T-cell (primary cell): Measurements from ENCODE around the gene MIOS. TPM values are rescaled to one million over a fixed set of nuclear protein-coding genes. Genes with fewer than 3 reads are reported as not detected.
"Not testable (repeated sequence)": the region's sequence is repeated elsewhere in the genome, so short reads cannot be mapped to it uniquely, and the experiment has no call there.

Source experiments
- ATAC-seq, 4 experiments: fragments of 200-7000 bp in 3 of 4; fragments of 150-1000 bp in 1 of 4; cut with Tn5 transposase; replicated peaks in 1 of 4; 1 replicate in 3 of 4; 2 replicates in 1 of 4; pipeline ENCODE4 v1.10.0; 2021; ENCODE audit warnings: moderate library complexity in 3 of 4, mild to moderate bottlenecking in 2 of 4, moderate number of reproducible peaks in 1 of 4
- CTCF ChIA-PET, 2 donors: fragments of 300-600 bp; sonication (Branson Sonifier 250); formaldehyde crosslinking; loops; one replicate each; lab custom pipeline; 2022; ENCODE audit warnings: antibody characterized with exemption in 2 of 2; lab: Charles Lee
- POLR2A ChIA-PET, 2 donors: fragments of 300-600 bp; sonication (Branson Sonifier 250); formaldehyde crosslinking; loops; one replicate each; lab custom pipeline; 2022; ENCODE audit warnings: antibody characterized with exemption in 2 of 2; lab: Charles Lee
- DNase-seq, 35 experiments: peaks; one replicate each; pipeline versions ENCODE4 v3.0.0 to v3.0.0-alpha.2; 2013 to 2023
- H3K27ac ChIP-seq: one replicate; pipeline ENCODE4 v1.5.1; 2013; ENCODE audit warnings: low read length
- H3K27me3 ChIP-seq, 2 experiments: replicated peaks in 1 of 2; 1 replicate in 1 of 2; 2 replicates in 1 of 2; pipeline versions ENCODE4 v1.6.1 to v1.7.0; 2013; ENCODE audit warnings: low read length in 1 of 2, mixed read lengths in 1 of 2; ENCODE audit not compliant: control insufficient read depth in 2 of 2, insufficient read depth in 2 of 2; ENCODE audit errors: extremely low read depth in 1 of 2
- H3K36me3 ChIP-seq, 2 donors: 1 replicate in 1 of 2; 2 replicates in 1 of 2; pipeline versions ENCODE4 v1.6.1 to v1.7.0; 2013; ENCODE audit warnings: low read length in 1 of 2; ENCODE audit not compliant: control insufficient read depth in 2 of 2, insufficient read depth in 1 of 2; ENCODE audit errors: extremely low read depth in 1 of 2
- H3K4me1 ChIP-seq, 2 experiments: 1 replicate in 1 of 2; 2 replicates in 1 of 2; pipeline versions ENCODE4 v1.6.1 to v1.7.0; 2013; ENCODE audit warnings: low read length in 2 of 2, mixed read lengths in 1 of 2; ENCODE audit not compliant: insufficient read depth in 2 of 2, control insufficient read depth in 1 of 2; ENCODE audit errors: extremely low read depth in 1 of 2
- H3K4me3 ChIP-seq, 2 donors: 1 replicate in 1 of 2; 2 replicates in 1 of 2; pipeline versions ENCODE4 v1.5.1 to v1.7.0; 2013; ENCODE audit warnings: mild to moderate bottlenecking in 2 of 2, low read length in 1 of 2, moderate library complexity in 1 of 2; ENCODE audit not compliant: control insufficient read depth in 1 of 2; ENCODE audit errors: extremely low read depth in 1 of 2
- H3K9me3 ChIP-seq: 2 replicates; pipeline ENCODE4 v1.7.0; 2013
- H3K27ac Mint-ChIP-seq, 2 donors: one replicate each; pipeline ENCODE4 v1.8.0; 2020 to 2021; ENCODE audit warnings: mild to moderate bottlenecking in 2 of 2, mixed read lengths in 2 of 2
- H3K27me3 Mint-ChIP-seq, 2 donors: one replicate each; pipeline ENCODE4 v1.8.0; 2021 to 2022; ENCODE audit warnings: mixed read lengths in 2 of 2
- H3K36me3 Mint-ChIP-seq: one replicate; pipeline ENCODE4 v1.8.0; 2021; ENCODE audit warnings: mixed read lengths
- H3K4me1 Mint-ChIP-seq, 3 donors: one replicate each; pipeline ENCODE4 v1.8.0; 2020 to 2022; ENCODE audit warnings: mixed read lengths in 3 of 3, mild to moderate bottlenecking in 1 of 3
- H3K4me3 Mint-ChIP-seq, 3 donors: one replicate each; pipeline ENCODE4 v1.8.0; 2020 to 2022; ENCODE audit warnings: mild to moderate bottlenecking in 3 of 3, mixed read lengths in 3 of 3, moderate library complexity in 3 of 3
- H3K9me3 Mint-ChIP-seq, 3 donors: one replicate each; pipeline ENCODE4 v1.8.0; 2020 to 2022; ENCODE audit warnings: mixed read lengths in 3 of 3
- WGBS: methylation state at CpG from one replicate; pipeline ENCODE4 v1.1.5; 2013; ENCODE audit warnings: missing lambda C conversion rate; ENCODE audit not compliant: insufficient coverage; 5-methylcytosine and 5-hydroxymethylcytosine counted together
- total RNA-seq, 35 experiments: library from RNA in 6 of 35; stranded (reverse) in 6 of 35; fragments of 120-200 nt in 1 of 35; gene quantifications; one replicate each; pipeline versions ENCODE4 v1.2.1 to v1.2.4 and lab custom pipeline; 2013 to 2026

Gene MIOS
- total RNA-seq, 5 donors from 2014 or later (not counting 1 experiment from before 2014, with no cell fraction given): 26.2 to 33.4 (median 28.0) TPM

GRCh38 chr7:7654964-7655715, 88.5 kb downstream of the MIOS start:
- Mint-ChIP-seq H3K36me3 (peaks cover 42% of the 10 kb centered on the region), H3K9me3 (peaks cover 9 to 29% (median 11%) of the 10 kb centered on the region in 3 donors), H3K4me1 (peaks cover 41 to 58% (median 56%) of the 10 kb centered on the region in 3 donors), H3K27ac (no peak overlapping the region), H3K4me3 (no peak overlapping the region), H3K27me3 (no peaks in the 10 kb centered on the region)
- Histone ChIP-seq H3K9me3 (no peaks in the 10 kb centered on the region), H3K4me3 (no peak overlapping the region), H3K4me1 (peaks cover 0 to 5% of the 10 kb centered on the region in 2 experiments), H3K27ac (no peak overlapping the region), H3K36me3 (no peaks in the 10 kb centered on the region), H3K27me3 (no peaks in the 10 kb centered on the region)
- DNase-seq (no peak), ATAC-seq (no peak)
- no CpG with 5 or more reads among the region's 4 CpGs for WGBS
- ChIA-PET CTCF (no interaction called here), POLR2A (interaction anchor here (0.7 kb wide), 2 partner anchors 12 to 935 kb away, joined by 3 to 4 read pairs; no protein-coding TSS in a partner anchor)

GRCh38 chr7:7656459-7656858, 89.8 kb downstream of the MIOS start:
- ATAC-seq, H3K27me3 ChIP-seq, H3K4me3 ChIP-seq, H3K27ac Mint-ChIP-seq, H3K4me3 Mint-ChIP-seq, H3K4me1 ChIP-seq, H3K36me3 ChIP-seq, H3K9me3 ChIP-seq, H3K27ac ChIP-seq, H3K27me3 Mint-ChIP-seq, POLR2A ChIA-PET, DNase-seq, CTCF ChIA-PET: not testable (repeated sequence)
- peaks cover 50% of the 10 kb centered on the region for H3K36me3 Mint-ChIP-seq
- H3K4me1 Mint-ChIP-seq: peaks cover 49 to 62% (median 61%) of the 10 kb centered on the region in 3 donors
- no CpG with 5 or more reads among the region's 3 CpGs for WGBS
- H3K9me3 Mint-ChIP-seq: peaks cover 9 to 29% (median 11%) of the 10 kb centered on the region in 3 donors

Other genes starting within 250 kb of the MIOS start
- under 1 TPM in 4 of 5 donors, not detected in 1; 0.09 to 0.23 (median 0.19) TPM for gene COL28A1, start 31.0 kb upstream of the MIOS start, total RNA-seq
- 10 to 100 TPM; 13.8 to 19.8 (median 16.6) TPM for gene UMAD1, start 73.9 kb downstream of the MIOS start, total RNA-seq
- 10 to 100 TPM; 24.5 to 28.5 (median 26.8) TPM for gene RPA3, start 151.7 kb downstream of the MIOS start, total RNA-seq